GM10266 (cell line): ENCODE results near the gene CYGB.

ENCODE experiments used
- DNase-seq: peaks from one replicate; pipeline ENCODE4 v3.0.0; 2012; ENCODE audit errors: extremely low spot score
- TF ChIP-seq, protein P1 (sequence below): IDR thresholded peaks from 2 replicates; pipeline ENCODE4 v1.5.1; 2012; ENCODE audit warnings: mild to moderate bottlenecking, low read depth; ENCODE audit not compliant: control insufficient read depth, insufficient read depth; ENCODE audit errors: missing control alignments

The CYGB gene

DNA sequence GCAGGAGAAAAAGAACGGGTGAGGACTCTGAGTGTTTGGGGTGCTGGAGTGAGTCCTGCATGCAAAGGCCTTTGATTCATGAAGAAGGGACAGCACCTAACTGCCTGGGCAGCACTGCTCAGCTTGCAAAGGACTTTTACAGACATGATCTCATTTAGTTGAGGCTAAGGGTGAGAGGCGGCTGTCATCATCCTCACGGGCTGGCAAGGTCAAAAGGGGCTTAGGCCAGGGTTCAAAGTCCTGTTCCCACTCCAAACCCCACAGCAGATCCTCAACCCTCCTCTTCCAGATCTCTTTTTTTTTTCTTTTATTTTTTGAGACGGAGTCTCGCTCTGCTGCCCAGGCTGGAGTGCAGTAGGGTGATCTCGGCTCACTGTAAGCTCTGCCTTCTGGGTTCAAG, 41.0 kb downstream of the CYGB start:
- TF ChIP-seq, protein P1, sequence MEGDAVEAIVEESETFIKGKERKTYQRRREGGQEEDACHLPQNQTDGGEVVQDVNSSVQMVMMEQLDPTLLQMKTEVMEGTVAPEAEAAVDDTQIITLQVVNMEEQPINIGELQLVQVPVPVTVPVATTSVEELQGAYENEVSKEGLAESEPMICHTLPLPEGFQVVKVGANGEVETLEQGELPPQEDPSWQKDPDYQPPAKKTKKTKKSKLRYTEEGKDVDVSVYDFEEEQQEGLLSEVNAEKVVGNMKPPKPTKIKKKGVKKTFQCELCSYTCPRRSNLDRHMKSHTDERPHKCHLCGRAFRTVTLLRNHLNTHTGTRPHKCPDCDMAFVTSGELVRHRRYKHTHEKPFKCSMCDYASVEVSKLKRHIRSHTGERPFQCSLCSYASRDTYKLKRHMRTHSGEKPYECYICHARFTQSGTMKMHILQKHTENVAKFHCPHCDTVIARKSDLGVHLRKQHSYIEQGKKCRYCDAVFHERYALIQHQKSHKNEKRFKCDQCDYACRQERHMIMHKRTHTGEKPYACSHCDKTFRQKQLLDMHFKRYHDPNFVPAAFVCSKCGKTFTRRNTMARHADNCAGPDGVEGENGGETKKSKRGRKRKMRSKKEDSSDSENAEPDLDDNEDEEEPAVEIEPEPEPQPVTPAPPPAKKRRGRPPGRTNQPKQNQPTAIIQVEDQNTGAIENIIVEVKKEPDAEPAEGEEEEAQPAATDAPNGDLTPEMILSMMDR = no peak
- peak; percentile 59 for DNase-seq

DNA sequence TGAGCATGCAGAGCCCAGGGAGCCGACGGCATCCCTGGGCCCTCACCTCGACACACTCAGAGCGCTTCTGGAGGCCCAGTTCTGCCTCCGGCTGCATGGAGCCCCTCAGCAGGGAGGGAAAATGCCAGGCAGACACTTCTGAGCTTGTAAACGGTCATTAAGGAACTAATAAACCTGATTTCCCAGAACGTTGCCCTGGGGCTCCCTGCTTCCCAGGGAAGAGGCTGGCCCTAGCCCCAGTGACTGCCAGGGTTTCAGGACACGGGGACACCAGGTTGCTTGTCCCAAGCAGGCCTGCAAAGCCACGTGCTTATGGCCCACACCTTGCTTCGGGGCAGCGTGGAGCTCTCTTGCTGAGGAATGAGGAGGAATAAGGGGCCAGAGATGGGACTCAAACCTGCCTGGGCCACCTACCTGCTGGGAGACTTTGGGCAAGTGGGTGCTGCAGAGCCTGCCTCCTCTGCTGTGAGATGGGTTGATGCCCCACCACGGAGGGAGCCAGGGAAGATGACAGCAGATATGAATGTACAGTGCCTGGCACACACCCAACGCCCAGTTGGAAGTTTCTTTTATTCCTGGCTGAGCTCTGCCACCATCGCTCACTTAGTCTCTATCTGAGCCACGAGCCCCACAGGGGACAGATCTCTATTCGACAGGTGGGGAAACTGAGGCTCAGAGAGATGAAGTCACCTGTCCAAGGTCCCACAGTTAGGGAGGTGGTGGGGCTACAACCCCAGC, 41.7 kb downstream of the CYGB start:
- DNase-seq = no peak
- TF ChIP-seq, protein P1 = no peak

DNA sequence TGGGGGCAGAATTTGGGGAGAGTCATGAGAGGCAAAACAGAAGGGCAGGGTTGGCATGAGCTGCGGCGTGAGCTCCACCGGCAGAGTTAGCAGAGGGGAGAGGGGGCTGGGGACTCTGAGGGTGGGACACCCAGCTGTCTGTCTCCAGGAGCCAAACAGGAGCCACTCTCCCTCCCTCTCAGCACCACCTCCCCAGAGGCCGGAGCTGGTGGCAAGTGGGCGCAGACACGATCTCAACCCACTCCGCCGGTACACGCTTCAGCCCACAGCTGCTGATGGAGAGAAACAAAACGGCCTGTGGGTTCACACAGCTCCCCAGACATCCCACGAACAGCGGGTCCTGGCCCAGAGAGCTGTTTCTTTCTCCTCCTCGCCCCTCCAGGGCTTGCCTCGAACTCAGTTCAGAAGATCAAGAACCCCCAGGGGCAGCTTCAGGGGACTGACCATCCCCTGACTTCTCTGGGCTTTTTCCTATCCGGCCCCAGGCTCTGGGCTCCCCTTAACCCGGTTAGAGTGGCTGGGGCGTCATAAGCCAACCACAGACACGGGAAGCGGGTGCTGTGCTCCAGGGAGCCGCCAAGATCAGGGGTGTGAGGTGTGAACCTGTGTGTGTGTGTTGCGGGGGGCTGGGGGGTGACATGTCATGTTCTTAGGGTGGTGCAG, 43.9 kb downstream of the CYGB start:
- TF ChIP-seq, protein P1 = no peak
- DNase-seq = no peak

DNA sequence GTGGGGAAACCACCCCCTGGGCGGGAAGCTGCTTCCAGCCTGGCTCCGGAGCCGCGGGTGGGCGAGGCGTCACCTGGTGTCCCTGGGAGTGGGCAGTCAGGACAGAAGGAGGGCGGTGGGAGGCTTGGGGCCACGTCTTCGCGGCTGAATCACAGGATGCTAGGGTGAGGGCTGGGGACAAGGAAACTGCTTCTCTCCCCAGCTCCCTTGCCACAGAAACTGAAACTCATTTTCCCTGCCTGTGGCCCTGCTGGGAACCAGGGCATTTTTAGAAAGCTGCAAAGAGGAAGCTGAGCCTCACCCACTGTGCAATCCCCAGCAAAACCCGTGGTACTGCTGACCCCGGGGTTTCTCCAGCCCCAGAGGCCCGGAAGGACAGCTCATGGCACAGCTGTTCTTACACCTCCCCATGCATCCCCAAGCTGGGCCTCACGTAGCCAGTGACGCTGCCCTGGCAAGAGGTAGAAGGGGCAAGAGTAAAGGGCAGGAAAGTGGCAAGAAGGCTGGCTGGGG, 44.5 kb downstream of the CYGB start:
- DNase-seq = peak; percentile 65
- TF ChIP-seq, protein P1 = no peak

DNA sequence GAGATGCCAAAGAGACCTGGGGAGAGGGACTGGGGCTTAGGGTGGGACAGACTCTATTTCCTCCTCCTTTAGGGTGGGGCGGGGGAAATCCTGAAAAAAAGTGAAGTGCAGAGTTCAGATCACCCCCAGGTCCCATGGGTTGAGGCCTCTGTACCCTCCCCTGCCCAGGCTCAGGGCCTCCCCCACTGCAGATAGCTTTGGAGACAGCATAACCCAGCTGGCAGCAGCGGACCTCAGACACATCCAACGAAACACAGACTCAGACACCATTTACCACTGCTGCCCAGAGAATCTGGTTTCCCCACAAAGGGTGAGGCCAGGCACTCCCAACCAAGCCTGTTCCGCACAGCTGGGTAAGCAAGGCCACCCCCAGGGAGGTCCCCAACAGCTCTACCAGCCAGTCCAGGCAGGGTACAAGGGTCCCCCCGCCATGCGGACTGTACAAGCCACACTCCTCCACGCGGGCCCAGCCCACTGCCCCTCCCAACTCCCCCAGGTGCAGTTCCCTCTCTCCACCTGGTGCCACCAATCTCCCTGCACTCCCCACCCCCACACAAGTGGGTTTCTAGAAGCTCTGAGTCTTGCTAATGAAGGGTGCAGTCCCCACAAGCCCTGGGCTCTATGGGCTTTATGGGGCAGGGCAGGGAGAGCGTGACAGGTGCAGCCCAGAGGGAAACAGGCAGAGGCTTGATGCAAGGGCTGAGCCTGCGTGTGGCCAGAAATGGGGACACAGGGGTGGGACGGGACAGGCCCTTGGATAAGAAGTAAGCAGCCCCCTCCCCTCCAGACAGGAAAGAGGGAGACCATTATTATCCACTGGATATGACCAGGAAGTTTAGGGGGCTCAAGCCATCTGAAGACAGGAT, 45.2 kb downstream of the CYGB start:
- TF ChIP-seq, protein P1 = no peak
- DNase-seq = no peak

DNA sequence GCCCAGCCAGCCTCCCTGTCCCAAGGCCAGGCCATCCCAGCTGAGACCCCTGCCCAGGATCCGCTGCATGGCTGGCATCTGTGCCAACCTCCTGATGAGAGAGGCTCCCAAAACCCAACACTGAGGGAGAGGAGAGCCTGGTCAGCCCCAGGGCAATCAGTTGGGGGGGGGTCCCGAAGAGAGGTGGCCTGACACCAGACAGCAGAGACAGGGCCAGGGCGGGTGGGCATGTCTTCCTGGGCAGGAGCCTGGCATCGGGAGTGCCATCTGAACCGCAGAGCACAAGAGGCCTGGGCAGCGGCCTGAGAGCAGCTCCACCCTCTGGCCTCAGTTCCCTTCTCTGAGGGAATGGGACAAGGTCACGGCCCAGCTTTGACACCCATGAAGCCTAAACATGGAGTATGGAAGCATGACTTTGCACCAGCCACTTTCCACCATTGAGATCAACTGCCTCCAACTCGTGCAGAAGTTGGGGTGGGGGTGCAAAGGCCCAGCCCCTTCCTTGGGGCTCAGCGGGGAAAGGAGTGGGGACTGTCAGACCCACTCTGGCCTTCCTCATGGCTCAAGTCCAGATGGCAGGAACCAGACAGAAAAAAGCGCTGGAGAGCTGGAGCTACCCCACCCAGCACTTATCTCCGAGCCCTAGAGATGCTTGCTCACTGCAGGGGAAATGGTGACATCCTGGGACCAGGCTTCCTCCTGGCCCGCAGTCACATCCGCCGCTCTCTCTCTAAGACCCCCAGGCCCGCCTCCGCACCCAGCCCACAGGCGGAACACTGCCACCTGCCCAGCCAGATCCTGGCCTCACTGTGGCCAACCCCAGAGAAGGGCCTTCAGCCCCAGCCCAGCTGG, 46.0 kb downstream of the CYGB start:
- TF ChIP-seq, protein P1 = no peak
- no peak for DNase-seq
